Measurements from ENCODE around the gene SNTG2. TPM values are rescaled to one million over a fixed set of nuclear protein-coding genes. Genes with fewer than 3 reads are reported as not detected.

Gene SNTG2
- total RNA-seq, 1 experiment from 2014 or later, result not detected

GRCh38 chr2:981258-981657 lies 30.6 kb downstream of the SNTG2 start:
- H3K4me3 Mint-ChIP-seq (ENCODE audit: unreplicated experiment), result no peak overlapping the region
- no peaks in the 10 kb centered on the region for H3K4me1 Mint-ChIP-seq (ENCODE audit: low read depth, unreplicated experiment)
- ChIA-PET CTCF (no interaction called here), POLR2A (no interaction called here)
- peaks cover 15% of the 10 kb centered on the region for H3K27me3 Mint-ChIP-seq (ENCODE audit: insufficient read depth, unreplicated experiment)
- intact Hi-C loops (cut with micrococcal nuclease; ENCODE audit: unreplicated experiment), result no loop called here
- H3K36me3 Mint-ChIP-seq (ENCODE audit: insufficient read depth, unreplicated experiment), result no peaks in the 10 kb centered on the region
- H3K27ac Mint-ChIP-seq (ENCODE audit: unreplicated experiment), result no peak overlapping the region
- Histone ChIP-seq H3K4me1 (no peaks in the 10 kb centered on the region), H3K27me3 (replicated peaks; ENCODE audit: control insufficient read depth, insufficient read depth, low read length) (no peaks in the 10 kb centered on the region), H3K36me3 (ENCODE audit: control insufficient read depth, insufficient read depth, low read length) (peaks cover 2% of the 10 kb centered on the region; the same call in 1 of the 2 replicates), H3K9me3 (no peaks in the 10 kb centered on the region), H3K4me3 (ENCODE audit: low read depth, low read length) (no peak overlapping the region)
- no peaks in the 10 kb centered on the region for H3K9me3 Mint-ChIP-seq (ENCODE audit: unreplicated experiment)
- BruUV-seq (replicated peaks), result no TSS peak
- no peak for DNase-seq
- TF ChIP-seq CTCF (IDR thresholded peaks at IDR 0.05; ENCODE audit: insufficient read depth in 1 of 2, low read depth in 1 of 2, low read length in 1 of 2, severe bottlenecking in 1 of 2, unreplicated experiment in 1 of 2), result no peak

GRCh38 chr2:981759-982158 lies 31.1 kb downstream of the SNTG2 start:
- Mint-ChIP-seq H3K27me3 (ENCODE audit: insufficient read depth, unreplicated experiment) (peaks cover 15% of the 10 kb centered on the region), H3K36me3 (ENCODE audit: insufficient read depth, unreplicated experiment) (no peaks in the 10 kb centered on the region), H3K4me1 (ENCODE audit: low read depth, unreplicated experiment) (no peaks in the 10 kb centered on the region), H3K27ac (ENCODE audit: unreplicated experiment) (no peak overlapping the region), H3K9me3 (ENCODE audit: unreplicated experiment) (no peaks in the 10 kb centered on the region), H3K4me3 (ENCODE audit: unreplicated experiment) (no peak overlapping the region)
- Histone ChIP-seq H3K36me3 (ENCODE audit: control insufficient read depth, insufficient read depth, low read length) (peaks cover 2% of the 10 kb centered on the region; the same call in 1 of the 2 replicates), H3K27me3 (replicated peaks; ENCODE audit: control insufficient read depth, insufficient read depth, low read length) (no peaks in the 10 kb centered on the region), H3K4me1 (no peaks in the 10 kb centered on the region), H3K9me3 (no peaks in the 10 kb centered on the region), H3K4me3 (ENCODE audit: low read depth, low read length) (no peak overlapping the region)
- CTCF ChIA-PET, result no interaction called here
- intact Hi-C loops (cut with micrococcal nuclease; ENCODE audit: unreplicated experiment), result no loop called here
- no TSS peak for BruUV-seq (replicated peaks)
- POLR2A ChIA-PET, result no interaction called here
- TF ChIP-seq CTCF (IDR thresholded peaks at IDR 0.05; ENCODE audit: insufficient read depth in 1 of 2, low read depth in 1 of 2, low read length in 1 of 2, severe bottlenecking in 1 of 2, unreplicated experiment in 1 of 2), result no peak
- no peak for DNase-seq

GRCh38 chr2:985317-985898 lies 34.8 kb downstream of the SNTG2 start:
- Mint-ChIP-seq H3K9me3 (ENCODE audit: unreplicated experiment) (no peaks in the 10 kb centered on the region), H3K36me3 (ENCODE audit: insufficient read depth, unreplicated experiment) (no peaks in the 10 kb centered on the region), H3K27ac (ENCODE audit: unreplicated experiment) (no peak overlapping the region), H3K4me1 (ENCODE audit: low read depth, unreplicated experiment) (no peaks in the 10 kb centered on the region), H3K4me3 (ENCODE audit: unreplicated experiment) (no peak overlapping the region), H3K27me3 (ENCODE audit: insufficient read depth, unreplicated experiment) (peaks cover 12% of the 10 kb centered on the region)
- ChIA-PET POLR2A (no interaction called here), CTCF (no interaction called here)
- BruUV-seq (replicated peaks), result no TSS peak
- TF ChIP-seq CTCF (IDR thresholded peaks at IDR 0.05; ENCODE audit: insufficient read depth in 1 of 2, low read depth in 1 of 2, low read length in 1 of 2, severe bottlenecking in 1 of 2, unreplicated experiment in 1 of 2), result no peak
- DNase-seq, result no peak
- Histone ChIP-seq H3K36me3 (ENCODE audit: control insufficient read depth, insufficient read depth, low read length) (peaks cover 2% of the 10 kb centered on the region; the same call in 1 of the 2 replicates), H3K4me1 (peaks cover 12% of the 10 kb centered on the region; the same call in 1 of the 2 replicates), H3K4me3 (ENCODE audit: low read depth, low read length) (no peak overlapping the region), H3K27me3 (replicated peaks; ENCODE audit: control insufficient read depth, insufficient read depth, low read length) (no peaks in the 10 kb centered on the region), H3K9me3 (no peaks in the 10 kb centered on the region; the same call in 1 of the 2 replicates)
- intact Hi-C loops (cut with micrococcal nuclease; ENCODE audit: unreplicated experiment), result no loop called here
